ENCODE measurements around the gene PPM1F.

The PPM1F gene

DNA sequence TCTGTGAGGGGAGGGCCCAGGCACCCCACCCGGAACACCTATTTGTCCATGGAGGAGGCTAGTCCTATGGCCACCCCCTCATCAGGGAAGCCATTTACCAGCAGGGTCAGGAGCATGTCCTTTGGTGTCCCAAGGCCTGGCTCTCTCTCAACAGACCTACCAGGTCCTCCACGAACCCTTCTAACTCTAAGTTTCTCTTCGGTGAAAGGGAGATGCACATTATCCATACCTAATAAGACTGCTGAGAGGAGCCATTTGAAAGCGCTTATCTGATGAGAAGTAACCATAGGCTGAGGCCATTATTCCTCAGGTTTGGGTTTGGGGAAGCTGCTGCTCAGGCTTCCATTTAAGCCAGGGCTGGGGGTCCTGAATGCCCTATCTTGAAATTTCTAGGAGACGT is 39.1 kb upstream of the PPM1F start:
- Histone ChIP-seq H3K27me3 (ENCODE audit: control insufficient read depth in 3 of 3, insufficient read depth in 3 of 3, low read depth in 1 of 3, low read length in 3 of 3) (peaks cover 0 to 74% (median 14%) of the 10 kb centered on the region in 3 experiments), H3K18ac (ENCODE audit: low read length) (no peak overlapping the region), H3K79me1 (ENCODE audit: low read depth, low read length) (no peaks in the 10 kb centered on the region), H3K36me3 (replicated peaks in 1 of 2; ENCODE audit: control insufficient read depth in 2 of 2, insufficient read depth in 2 of 2, low read length in 2 of 2) (no peaks in the 10 kb centered on the region), H3K4me3 (ENCODE audit: low read length in 2 of 2) (no peak overlapping the region), H2AFZ (ENCODE audit: low read length) (no peak overlapping the region), H3K4me2 (ENCODE audit: insufficient read depth, low read length, poor library complexity, severe bottlenecking) (no peak overlapping the region), H2BK5ac (ENCODE audit: low read length) (no peak overlapping the region), H2BK120ac (ENCODE audit: low read depth, low read length) (no peak overlapping the region), H3K9me3 (replicated peaks in 1 of 2; ENCODE audit: control insufficient read depth in 2 of 2, insufficient read depth in 1 of 2, low read depth in 1 of 2, low read length in 2 of 2) (peaks cover 0 to 1% of the 10 kb centered on the region in 2 donors), H3K4ac (ENCODE audit: low read length) (no peak overlapping the region), H3K27ac (replicated peaks; ENCODE audit: low read length) (no peak overlapping the region), H2BK15ac (ENCODE audit: low read length) (no peak overlapping the region), H4K91ac (ENCODE audit: low read depth, low read length, poor library complexity) (no peak overlapping the region), H3K14ac (ENCODE audit: low read length) (no peak overlapping the region), H2BK12ac (ENCODE audit: low read length) (no peak overlapping the region), H3K9ac (ENCODE audit: low read depth, low read length, poor library complexity) (no peak overlapping the region), H4K8ac (ENCODE audit: low read depth, low read length) (no peak overlapping the region), H3K4me1 (ENCODE audit: control insufficient read depth in 2 of 2, insufficient read depth in 1 of 2, low read depth in 1 of 2, low read length in 2 of 2) (no peaks in the 10 kb centered on the region), H3K23ac (ENCODE audit: low read depth, low read length, poor library complexity) (peak overlapping the region; percentile 76), H2AK5ac (ENCODE audit: low read depth, low read length) (no peak overlapping the region)
- no peak for DNase-seq (ENCODE audit: low spot score)
- WGBS, 2 donors (ENCODE audit: extremely low coverage in 2 of 2, insufficient read length in 2 of 2, insufficient replicate concordance in 1 of 2) = no CpG with 5 or more reads among the region's 5 CpGs

DNA sequence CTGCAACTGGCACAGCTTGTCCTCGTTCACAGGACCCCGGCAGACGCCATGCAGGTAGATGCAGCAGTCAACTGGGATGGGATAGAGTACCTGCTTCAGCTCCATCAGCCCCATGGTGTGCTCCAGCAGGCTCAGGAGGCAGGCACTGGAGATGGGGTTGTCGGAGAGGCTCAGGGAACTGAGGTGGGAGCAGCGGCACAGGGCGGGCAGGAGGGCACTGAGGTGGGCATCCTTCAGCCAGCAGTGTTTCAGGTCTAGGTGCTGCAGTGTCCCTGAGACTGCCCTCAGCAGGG is 38.6 kb upstream of the PPM1F start:
- Histone ChIP-seq H3K79me1 (ENCODE audit: low read depth, low read length) (no peaks in the 10 kb centered on the region), H3K18ac (ENCODE audit: low read length) (peak overlapping the region; percentile 7), H2AFZ (ENCODE audit: low read length) (no peak overlapping the region), H3K36me3 (replicated peaks in 1 of 2; ENCODE audit: control insufficient read depth in 2 of 2, insufficient read depth in 2 of 2, low read length in 2 of 2) (no peaks in the 10 kb centered on the region), H4K91ac (ENCODE audit: low read depth, low read length, poor library complexity) (no peak overlapping the region), H4K8ac (ENCODE audit: low read depth, low read length) (no peak overlapping the region), H3K4me2 (ENCODE audit: insufficient read depth, low read length, poor library complexity, severe bottlenecking) (no peak overlapping the region), H2BK15ac (ENCODE audit: low read length) (peak overlapping the region; percentile 43), H3K4me3 (ENCODE audit: low read length in 2 of 2) (no peak overlapping the region), H3K4me1 (ENCODE audit: control insufficient read depth in 2 of 2, insufficient read depth in 1 of 2, low read depth in 1 of 2, low read length in 2 of 2) (no peaks in the 10 kb centered on the region), H2BK120ac (ENCODE audit: low read depth, low read length) (no peak overlapping the region), H3K23ac (ENCODE audit: low read depth, low read length, poor library complexity) (peak overlapping the region; percentile 76), H3K9me3 (replicated peaks in 1 of 2; ENCODE audit: control insufficient read depth in 2 of 2, insufficient read depth in 1 of 2, low read depth in 1 of 2, low read length in 2 of 2) (peaks cover 0 to 1% of the 10 kb centered on the region in 2 donors), H2BK5ac (ENCODE audit: low read length) (peak overlapping the region; percentile 22), H3K14ac (ENCODE audit: low read length) (peak overlapping the region; percentile 27), H2AK5ac (ENCODE audit: low read depth, low read length) (peak overlapping the region; percentile 13), H3K27ac (replicated peaks; ENCODE audit: low read length) (no peak overlapping the region), H2BK12ac (ENCODE audit: low read length) (no peak overlapping the region), H3K9ac (ENCODE audit: low read depth, low read length, poor library complexity) (peak overlapping the region; percentile 47), H3K27me3 (ENCODE audit: control insufficient read depth in 3 of 3, insufficient read depth in 3 of 3, low read depth in 1 of 3, low read length in 3 of 3) (peaks cover 0 to 69% (median 14%) of the 10 kb centered on the region in 3 experiments), H3K4ac (ENCODE audit: low read length) (peak overlapping the region; percentile 24)
- DNase-seq (ENCODE audit: low spot score) = no peak
- no CpG with 5 or more reads among the region's 6 CpGs for WGBS, 2 donors (ENCODE audit: extremely low coverage in 2 of 2, insufficient read length in 2 of 2, insufficient replicate concordance in 1 of 2)

DNA sequence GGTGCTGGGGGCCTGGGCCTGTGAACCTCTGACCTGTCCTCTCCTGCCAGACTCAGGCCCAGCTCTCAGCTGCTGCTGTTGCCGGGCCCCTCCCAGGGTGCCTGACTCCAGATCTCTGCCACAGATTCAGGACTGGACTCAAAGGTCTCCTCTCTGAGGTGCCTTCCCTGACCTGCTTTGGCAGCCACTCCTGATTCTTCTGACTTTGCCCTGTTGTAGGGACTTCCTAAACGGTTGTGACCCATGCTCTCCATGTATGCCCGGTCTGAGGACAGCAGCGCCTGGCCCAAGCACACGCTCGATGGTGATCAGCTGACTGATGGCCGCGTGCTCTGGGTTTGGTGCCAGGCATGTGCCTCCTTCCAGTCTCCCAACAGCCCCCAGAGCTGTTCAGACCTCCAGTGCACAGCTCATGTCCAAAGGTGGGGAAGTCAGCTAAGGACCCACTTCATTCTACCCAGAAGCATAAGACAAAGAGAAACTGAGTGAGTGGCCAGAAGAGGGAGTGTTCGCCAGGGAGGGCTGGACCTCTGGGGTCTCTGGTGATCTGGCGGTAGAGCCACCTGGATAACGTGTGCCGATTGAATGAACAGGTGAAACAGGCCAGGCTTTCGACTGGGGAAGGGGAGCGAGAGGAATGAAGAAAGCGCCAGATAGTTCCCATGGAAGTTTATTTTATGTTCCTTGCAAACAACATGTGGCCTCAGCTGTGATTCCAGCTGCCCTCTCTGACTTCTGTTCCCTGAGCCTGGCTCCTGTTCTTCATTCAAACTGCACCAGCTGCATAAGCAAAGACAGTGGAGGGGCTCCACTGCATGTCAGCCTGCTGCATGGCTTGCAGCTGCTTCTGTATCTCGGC is 38.0 kb upstream of the PPM1F start:
- H3K79me1 ChIP-seq (ENCODE audit: low read depth, low read length) = no peaks in the 10 kb centered on the region
- H3K4me2 ChIP-seq (ENCODE audit: insufficient read depth, low read length, poor library complexity, severe bottlenecking) = no peak overlapping the region
- no peak overlapping the region for H2AFZ ChIP-seq (ENCODE audit: low read length)
- H2BK120ac ChIP-seq (ENCODE audit: low read depth, low read length) = no peak overlapping the region
- H3K18ac ChIP-seq (ENCODE audit: low read length) = peak overlapping the region; percentile 7
- no peak overlapping the region for H3K27ac ChIP-seq (replicated peaks; ENCODE audit: low read length)
- H4K8ac ChIP-seq (ENCODE audit: low read depth, low read length) = no peak overlapping the region
- H3K23ac ChIP-seq (ENCODE audit: low read depth, low read length, poor library complexity) = peak overlapping the region; percentile 76
- H2BK5ac ChIP-seq (ENCODE audit: low read length) = peak overlapping the region; percentile 22
- no peak overlapping the region for H4K91ac ChIP-seq (ENCODE audit: low read depth, low read length, poor library complexity)
- no peaks in the 10 kb centered on the region for H3K36me3 ChIP-seq (replicated peaks in 1 of 2; ENCODE audit: control insufficient read depth in 2 of 2, insufficient read depth in 2 of 2, low read length in 2 of 2)
- no peak overlapping the region for H3K4me3 ChIP-seq (ENCODE audit: low read length in 2 of 2)
- no CpG with 5 or more reads among the region's 16 CpGs for WGBS, 2 donors (ENCODE audit: extremely low coverage in 2 of 2, insufficient read length in 2 of 2, insufficient replicate concordance in 1 of 2)
- H3K4ac ChIP-seq (ENCODE audit: low read length) = no peak overlapping the region
- H2BK12ac ChIP-seq (ENCODE audit: low read length) = no peak overlapping the region
- peak overlapping the region; percentile 13 for H2AK5ac ChIP-seq (ENCODE audit: low read depth, low read length)
- H2BK15ac ChIP-seq (ENCODE audit: low read length) = peak overlapping the region; percentile 43
- H3K9me3 ChIP-seq (replicated peaks in 1 of 2; ENCODE audit: control insufficient read depth in 2 of 2, insufficient read depth in 1 of 2, low read depth in 1 of 2, low read length in 2 of 2) = peaks cover 0 to 1% of the 10 kb centered on the region in 2 donors
- peak overlapping the region; percentile 27 for H3K14ac ChIP-seq (ENCODE audit: low read length)
- no peak for DNase-seq (ENCODE audit: low spot score)
- peak overlapping the region; percentile 47 for H3K9ac ChIP-seq (ENCODE audit: low read depth, low read length, poor library complexity)
- H3K4me1 ChIP-seq (ENCODE audit: control insufficient read depth in 2 of 2, insufficient read depth in 1 of 2, low read depth in 1 of 2, low read length in 2 of 2) = no peaks in the 10 kb centered on the region
- peaks cover 0 to 65% (median 12%) of the 10 kb centered on the region in 3 experiments for H3K27me3 ChIP-seq (ENCODE audit: control insufficient read depth in 3 of 3, insufficient read depth in 3 of 3, low read depth in 1 of 3, low read length in 3 of 3)

DNA sequence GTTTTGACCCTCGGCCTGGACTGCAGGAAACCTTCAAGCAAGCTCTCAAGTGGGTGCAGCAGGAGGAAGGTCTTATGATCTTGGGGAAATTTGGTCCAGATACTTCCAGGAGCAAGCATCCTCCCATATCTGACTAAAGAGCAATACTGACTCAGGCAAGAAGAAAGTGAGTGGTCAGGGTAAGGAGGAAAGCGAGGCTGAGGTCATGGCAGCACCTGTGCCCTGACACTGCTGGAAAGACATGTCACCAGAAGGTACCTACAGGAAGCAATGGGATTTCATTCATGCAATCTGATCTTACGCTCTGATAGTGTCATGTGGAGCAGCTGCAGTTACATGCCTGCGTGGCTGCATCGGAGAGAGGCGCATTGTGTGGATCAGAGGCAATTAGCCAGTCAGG is 36.4 kb upstream of the PPM1F start:
- no peak overlapping the region for H2AFZ ChIP-seq (ENCODE audit: low read length)

More for the DNA sequence above, 36.4 kb upstream of the PPM1F start:
- peak overlapping the region; percentile 41 for H2AK5ac ChIP-seq (ENCODE audit: low read depth, low read length)
- no peak overlapping the region for H4K8ac ChIP-seq (ENCODE audit: low read depth, low read length)
- H2BK5ac ChIP-seq (ENCODE audit: low read length) = no peak overlapping the region
- no peak overlapping the region for H3K18ac ChIP-seq (ENCODE audit: low read length)
- no peak for DNase-seq (ENCODE audit: low spot score)
- peaks cover 0 to 1% of the 10 kb centered on the region in 2 donors for H3K9me3 ChIP-seq (replicated peaks in 1 of 2; ENCODE audit: control insufficient read depth in 2 of 2, insufficient read depth in 1 of 2, low read depth in 1 of 2, low read length in 2 of 2)
- H3K4me2 ChIP-seq (ENCODE audit: insufficient read depth, low read length, poor library complexity, severe bottlenecking) = no peak overlapping the region
- H4K91ac ChIP-seq (ENCODE audit: low read depth, low read length, poor library complexity) = no peak overlapping the region
- H3K9ac ChIP-seq (ENCODE audit: low read depth, low read length, poor library complexity) = peak overlapping the region; percentile 80
- H3K4ac ChIP-seq (ENCODE audit: low read length) = no peak overlapping the region
- H3K79me1 ChIP-seq (ENCODE audit: low read depth, low read length) = no peaks in the 10 kb centered on the region
- WGBS, 2 donors (ENCODE audit: extremely low coverage in 2 of 2, insufficient read length in 2 of 2, insufficient replicate concordance in 1 of 2) = no CpG with 5 or more reads among the region's 6 CpGs
- no peak overlapping the region for H2BK15ac ChIP-seq (ENCODE audit: low read length)
- H3K14ac ChIP-seq (ENCODE audit: low read length) = no peak overlapping the region
- H3K36me3 ChIP-seq (replicated peaks in 1 of 2; ENCODE audit: control insufficient read depth in 2 of 2, insufficient read depth in 2 of 2, low read length in 2 of 2) = no peaks in the 10 kb centered on the region
- no peak overlapping the region for H2BK12ac ChIP-seq (ENCODE audit: low read length)
- H3K27ac ChIP-seq (replicated peaks; ENCODE audit: low read length) = no peak overlapping the region
- no peak overlapping the region for H2BK120ac ChIP-seq (ENCODE audit: low read depth, low read length)
- H3K4me3 ChIP-seq (ENCODE audit: low read length in 2 of 2) = no peak overlapping the region
- H3K4me1 ChIP-seq (ENCODE audit: control insufficient read depth in 2 of 2, insufficient read depth in 1 of 2, low read depth in 1 of 2, low read length in 2 of 2) = no peaks in the 10 kb centered on the region
- peak overlapping the region; percentile 87 for H3K23ac ChIP-seq (ENCODE audit: low read depth, low read length, poor library complexity)
- H3K27me3 ChIP-seq (ENCODE audit: control insufficient read depth in 3 of 3, insufficient read depth in 3 of 3, low read depth in 1 of 3, low read length in 3 of 3) = peaks cover 0 to 49% (median 12%) of the 10 kb centered on the region in 3 experiments

All from neuronal stem cell (in vitro differentiated cells).